Neural crest cell (in vitro differentiated cells): ENCODE data around the gene TMEM117. TPM values are rescaled to one million over a fixed set of nuclear protein-coding genes. Genes with fewer than 3 reads are reported as not detected.
"Not testable (repeated sequence)": the region's sequence is repeated elsewhere in the genome, so short reads cannot be mapped to it uniquely, and the experiment has no call there.

Source experiments
- DNase-seq: peaks from one replicate; pipeline ENCODE4 v3.0.0; 2021; ENCODE audit warnings: low read depth, mixed read lengths, low spot score
- H3K27ac Mint-ChIP-seq: one replicate; pipeline ENCODE4 v1.8.0; 2021; ENCODE audit warnings: mild to moderate bottlenecking, mixed read lengths; ENCODE audit not compliant: unreplicated experiment
- H3K27me3 Mint-ChIP-seq: 2 replicates; pipeline ENCODE4 v1.8.0; 2021; ENCODE audit warnings: low read depth, mild to moderate bottlenecking, mixed read lengths
- H3K36me3 Mint-ChIP-seq: 2 replicates; pipeline ENCODE4 v1.8.0; 2021; ENCODE audit warnings: low read depth, mild to moderate bottlenecking, mixed read lengths
- H3K4me1 Mint-ChIP-seq: 2 replicates; pipeline ENCODE4 v1.8.0; 2021; ENCODE audit warnings: mixed read lengths
- H3K4me3 Mint-ChIP-seq: one replicate; pipeline ENCODE4 v1.8.0; 2021; ENCODE audit warnings: mild to moderate bottlenecking, mixed read lengths
- H3K9me3 Mint-ChIP-seq: 2 replicates; pipeline ENCODE4 v1.8.0; 2021; ENCODE audit warnings: mixed read lengths
- total RNA-seq: library from RNA; stranded (reverse); gene quantifications from 2 replicates; pipeline ENCODE4 v1.2.1, GENCODE V29; 2021
- TF ChIP-seq, protein P1 (sequence below): fragments of 200-600 bp; sonication (generic); conservative IDR thresholded peaks from 2 replicates; pipeline ENCODE4 v1.5.0; 2021; ENCODE audit warnings: antibody characterized with exemption, mild to moderate bottlenecking

The TMEM117 gene
- total RNA-seq, 1 donor from 2014 or later = 7.6 TPM

DNA sequence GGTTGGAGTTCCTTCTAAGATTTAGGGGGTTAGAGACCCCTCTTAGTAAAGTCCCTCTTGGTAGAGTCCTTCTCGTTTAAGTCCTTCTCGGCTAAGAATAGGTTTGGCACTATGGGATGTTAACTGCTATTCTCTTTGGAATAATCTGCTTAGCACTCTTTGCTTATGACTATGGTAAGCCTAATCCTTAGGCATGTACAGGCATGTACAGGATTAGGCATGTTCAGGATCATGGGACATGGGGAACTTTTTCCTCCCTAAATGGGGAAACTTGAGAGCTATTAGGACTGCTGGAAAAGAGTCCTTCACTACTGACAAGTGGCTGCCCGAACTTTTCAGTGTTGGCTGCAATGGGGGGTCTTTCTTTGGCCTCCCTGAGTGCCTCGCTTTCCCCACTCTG is 193.3 kb downstream of the TMEM117 start:
- TF ChIP-seq, protein P1, sequence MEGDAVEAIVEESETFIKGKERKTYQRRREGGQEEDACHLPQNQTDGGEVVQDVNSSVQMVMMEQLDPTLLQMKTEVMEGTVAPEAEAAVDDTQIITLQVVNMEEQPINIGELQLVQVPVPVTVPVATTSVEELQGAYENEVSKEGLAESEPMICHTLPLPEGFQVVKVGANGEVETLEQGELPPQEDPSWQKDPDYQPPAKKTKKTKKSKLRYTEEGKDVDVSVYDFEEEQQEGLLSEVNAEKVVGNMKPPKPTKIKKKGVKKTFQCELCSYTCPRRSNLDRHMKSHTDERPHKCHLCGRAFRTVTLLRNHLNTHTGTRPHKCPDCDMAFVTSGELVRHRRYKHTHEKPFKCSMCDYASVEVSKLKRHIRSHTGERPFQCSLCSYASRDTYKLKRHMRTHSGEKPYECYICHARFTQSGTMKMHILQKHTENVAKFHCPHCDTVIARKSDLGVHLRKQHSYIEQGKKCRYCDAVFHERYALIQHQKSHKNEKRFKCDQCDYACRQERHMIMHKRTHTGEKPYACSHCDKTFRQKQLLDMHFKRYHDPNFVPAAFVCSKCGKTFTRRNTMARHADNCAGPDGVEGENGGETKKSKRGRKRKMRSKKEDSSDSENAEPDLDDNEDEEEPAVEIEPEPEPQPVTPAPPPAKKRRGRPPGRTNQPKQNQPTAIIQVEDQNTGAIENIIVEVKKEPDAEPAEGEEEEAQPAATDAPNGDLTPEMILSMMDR = no peak
- Mint-ChIP-seq H3K27ac (no peak overlapping the region), H3K36me3 (peaks cover 8% of the 10 kb centered on the region), H3K27me3 (no peaks in the 10 kb centered on the region), H3K4me3 (no peak overlapping the region), H3K4me1 (no peaks in the 10 kb centered on the region), H3K9me3 (peaks cover 8% of the 10 kb centered on the region)
- no peak for DNase-seq

DNA sequence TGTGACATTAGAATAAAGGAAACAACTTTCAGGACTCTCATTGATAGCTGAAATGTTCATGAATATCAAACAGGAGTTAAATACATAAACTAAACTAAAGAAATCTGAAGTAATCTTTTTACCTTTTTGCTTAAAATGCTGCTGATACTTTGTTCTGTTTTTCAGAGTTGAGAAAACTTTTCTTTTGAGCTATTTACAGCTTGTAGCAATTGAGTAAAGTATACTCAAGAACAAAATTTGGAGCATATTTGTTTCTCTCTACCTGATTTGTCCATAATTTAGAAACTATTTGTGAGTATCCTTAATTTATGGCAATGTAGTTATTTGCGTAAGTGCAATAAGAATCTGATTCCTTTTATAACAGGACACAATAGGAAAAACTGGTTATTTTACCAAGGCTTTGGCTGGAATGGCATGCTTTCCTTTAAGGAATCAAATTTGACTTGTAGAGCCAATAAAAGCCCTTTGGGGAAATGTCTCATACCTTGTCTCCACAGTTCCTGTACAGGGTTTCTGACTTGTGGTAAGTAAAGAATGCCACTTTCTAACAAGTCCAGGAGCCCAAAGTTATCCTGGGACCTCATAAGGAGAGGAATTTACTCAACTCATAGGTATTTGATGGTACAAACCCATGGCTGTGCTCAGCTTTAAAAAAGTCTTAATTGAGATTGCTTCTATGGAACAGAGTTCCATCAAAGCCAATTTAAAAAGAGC is 195.7 kb downstream of the TMEM117 start:
- Mint-ChIP-seq H3K9me3 (peaks cover 8% of the 10 kb centered on the region), H3K36me3 (peaks cover 8% of the 10 kb centered on the region), H3K4me1 (no peaks in the 10 kb centered on the region), H3K27me3 (no peaks in the 10 kb centered on the region), H3K27ac (no peak overlapping the region), H3K4me3 (no peak overlapping the region)
- DNase-seq = no peak
- TF ChIP-seq, protein P1 = no peak

DNA sequence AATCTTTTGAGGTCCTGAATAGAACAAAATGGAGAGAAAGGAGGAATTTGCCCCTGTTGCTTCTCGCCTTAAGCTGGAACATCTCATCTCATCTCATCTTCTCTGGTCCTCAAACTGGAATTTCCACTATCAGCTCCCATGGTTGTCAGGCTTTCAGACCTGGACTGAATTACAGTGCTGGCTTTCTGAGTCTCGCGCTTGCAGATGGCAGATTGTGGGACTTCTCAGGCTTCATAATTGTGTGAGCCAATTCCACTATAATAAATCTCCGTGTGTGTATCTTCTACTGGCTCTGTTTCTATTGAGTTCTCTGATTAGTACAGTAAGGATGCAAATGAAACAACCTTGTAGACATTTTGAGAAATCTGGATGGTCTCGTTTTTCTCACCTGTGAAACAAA is 199.0 kb downstream of the TMEM117 start:
- H3K27ac Mint-ChIP-seq = no peak overlapping the region
- TF ChIP-seq, protein P1 = no peak

DNA sequence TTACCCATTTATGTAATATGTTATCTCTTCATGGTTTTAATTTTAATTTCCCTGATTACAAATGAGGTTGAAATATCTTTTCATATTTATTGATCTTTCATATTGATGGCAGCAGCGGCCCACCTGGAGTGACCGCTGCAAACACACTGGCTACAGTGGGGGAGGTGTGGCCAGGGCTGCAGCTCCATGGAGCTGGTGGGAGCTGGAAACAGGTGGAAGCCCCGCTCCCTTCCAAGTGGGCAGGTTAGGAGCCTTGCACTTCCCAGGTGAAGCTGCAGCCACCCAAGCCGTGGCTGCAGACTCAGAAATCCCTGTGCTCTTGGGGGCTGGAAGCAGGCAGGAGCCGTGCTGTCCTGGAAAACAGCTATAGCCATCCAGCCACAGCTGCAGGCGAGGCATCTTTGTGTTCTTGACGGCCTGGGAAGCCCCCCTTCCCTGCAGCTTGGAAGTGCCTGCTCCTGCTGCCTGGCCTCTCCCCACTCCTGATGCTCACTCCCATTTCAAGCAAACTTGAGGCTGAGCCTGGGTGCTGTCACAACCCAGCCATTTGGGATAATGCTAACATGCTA is 201.1 kb downstream of the TMEM117 start:
- H3K27me3 Mint-ChIP-seq = no peaks in the 10 kb centered on the region
- H3K4me3 Mint-ChIP-seq = no peak overlapping the region
- TF ChIP-seq, protein P1 = no peak
- H3K4me1 Mint-ChIP-seq = no peaks in the 10 kb centered on the region
- H3K27ac Mint-ChIP-seq = no peak overlapping the region
- H3K9me3 Mint-ChIP-seq = peaks cover 5% of the 10 kb centered on the region
- H3K36me3 Mint-ChIP-seq = peaks cover 2% of the 10 kb centered on the region
- no peak for DNase-seq

More for the DNA sequence above, 199.0 kb downstream of the TMEM117 start:
- Mint-ChIP-seq H3K4me3 (no peak overlapping the region), H3K36me3 (peaks cover 2% of the 10 kb centered on the region), H3K27me3 (no peaks in the 10 kb centered on the region), H3K4me1 (no peaks in the 10 kb centered on the region), H3K9me3 (peaks cover 5% of the 10 kb centered on the region)
- DNase-seq = no peak

DNA sequence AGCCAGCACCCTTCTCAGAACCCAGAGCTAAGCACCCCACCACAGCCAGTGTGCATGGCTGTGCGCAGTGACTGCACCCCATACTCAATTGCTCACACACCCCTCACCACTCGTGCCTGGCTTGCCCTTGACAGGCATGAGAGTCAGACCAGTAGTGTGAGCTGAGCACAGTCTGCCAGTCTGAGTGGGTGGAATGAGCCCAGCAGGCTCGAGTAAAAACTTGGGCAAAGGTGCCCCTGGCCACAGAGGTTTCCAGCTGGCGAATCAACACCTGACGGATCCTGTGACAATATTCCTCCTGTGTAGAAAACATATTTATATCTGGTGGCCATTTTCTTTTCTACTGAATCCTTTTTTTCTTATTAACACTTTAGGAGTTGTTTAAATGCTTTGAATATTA is 202.5 kb downstream of the TMEM117 start:
- DNase-seq = no peak
- Mint-ChIP-seq H3K4me1 (no peaks in the 10 kb centered on the region), H3K27ac (no peak overlapping the region), H3K4me3 (no peak overlapping the region), H3K9me3 (peaks cover 5% of the 10 kb centered on the region), H3K27me3 (no peaks in the 10 kb centered on the region), H3K36me3 (peaks cover 2% of the 10 kb centered on the region)
- TF ChIP-seq, protein P1 = no peak

DNA sequence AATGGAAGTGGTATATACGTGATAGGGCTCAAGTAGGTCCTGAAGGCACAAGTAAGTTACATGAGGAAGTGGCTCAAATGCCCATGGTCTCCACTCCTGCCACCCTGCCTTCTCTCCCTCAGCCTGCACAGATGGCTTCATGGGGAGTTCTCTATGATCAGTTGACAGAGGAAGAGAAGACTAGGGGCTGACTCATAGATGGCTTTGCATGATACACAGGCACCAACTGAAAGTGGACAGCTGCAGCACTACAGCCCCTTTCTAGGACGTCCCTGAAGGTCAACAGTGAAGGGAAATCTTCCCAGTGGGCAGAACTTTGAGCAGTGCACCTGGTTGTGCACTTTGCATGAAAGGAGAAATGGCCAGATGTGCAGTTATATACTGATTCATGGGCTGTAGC is 208.6 kb downstream of the TMEM117 start:
- not testable (repeated sequence) for H3K27ac Mint-ChIP-seq, H3K9me3 Mint-ChIP-seq, H3K4me1 Mint-ChIP-seq, H3K4me3 Mint-ChIP-seq, DNase-seq, H3K36me3 Mint-ChIP-seq, H3K27me3 Mint-ChIP-seq
